DOHH2 (cell line): Measurements from ENCODE around the gene PBX4.

Experiments
- H3F3A ChIP-seq: fragments of 200-600 bp; sonication (generic), shearing (Covaris generic); 2 replicates; pipeline ENCODE4 v1.6.0; 2016; ENCODE audit warnings: antibody characterized with exemption, mild to moderate bottlenecking; ENCODE audit not compliant: control insufficient read depth, insufficient read depth
- H3K27ac ChIP-seq: fragments of 200-600 bp; sonication (generic); 2 replicates; pipeline ENCODE4 v1.5.1; 2014; ENCODE audit warnings: low read depth, mild to moderate bottlenecking, low read length, moderate library complexity
- H3K27me3 ChIP-seq: fragments of 200-600 bp; sonication (generic); 2 replicates; pipeline ENCODE4 v1.6.1; 2014; ENCODE audit warnings: mild to moderate bottlenecking, low read length, mixed read lengths; ENCODE audit not compliant: control insufficient read depth
- H3K36me3 ChIP-seq: fragments of 200-600 bp; sonication (generic); 2 replicates; pipeline ENCODE4 v1.6.1; 2014; ENCODE audit warnings: mild to moderate bottlenecking, low read length, moderate library complexity, mixed read lengths; ENCODE audit not compliant: control insufficient read depth
- H3K4me1 ChIP-seq: fragments of 200-600 bp; sonication (generic); 2 replicates; pipeline ENCODE4 v1.6.1; 2014; ENCODE audit warnings: mild to moderate bottlenecking, low read length, mixed read lengths; ENCODE audit not compliant: control insufficient read depth
- H3K4me2 ChIP-seq: fragments of 200-600 bp; sonication (generic); 2 replicates; pipeline ENCODE4 v1.6.0; 2014; ENCODE audit warnings: mild to moderate bottlenecking, low read length, moderate library complexity
- H3K4me3 ChIP-seq: fragments of 200-600 bp; sonication (generic); 2 replicates; pipeline ENCODE4 v1.5.1; 2014; ENCODE audit warnings: mild to moderate bottlenecking, low read length, mixed read lengths
- H3K79me2 ChIP-seq: fragments of 200-600 bp; sonication (generic); 2 replicates; pipeline ENCODE4 v1.6.1; 2014; ENCODE audit warnings: mild to moderate bottlenecking, low read length, mixed read lengths; ENCODE audit not compliant: control insufficient read depth
- H3K9me2 ChIP-seq: fragments of 200-600 bp; sonication (generic); replicated peaks from 2 replicates; pipeline ENCODE4 v1.6.1; 2014; ENCODE audit warnings: mild to moderate bottlenecking, low read length, mixed read lengths; ENCODE audit not compliant: control insufficient read depth
- H3K9me3 ChIP-seq: fragments of 200-600 bp; sonication (generic); 2 replicates; pipeline ENCODE4 v1.6.1; 2014; ENCODE audit warnings: antibody characterized with exemption, low read length, mixed read lengths; ENCODE audit not compliant: control insufficient read depth, insufficient read depth
- H4K20me1 ChIP-seq: fragments of 200-600 bp; sonication (generic); 2 replicates; pipeline ENCODE4 v1.6.0; 2014; ENCODE audit warnings: low read depth, mild to moderate bottlenecking, antibody characterized with exemption, low read length, moderate library complexity; ENCODE audit not compliant: control insufficient read depth, insufficient read depth
- CTCF ChIP-seq: fragments of 200-600 bp; sonication (generic); IDR thresholded peaks from one replicate; pipeline ENCODE4 v1.5.1; 2014; ENCODE audit warnings: antibody characterized with exemption, mild to moderate bottlenecking, low read depth, low read length; ENCODE audit not compliant: poor library complexity, severe bottlenecking
- EZH2phosphoT487 ChIP-seq: fragments of 200-600 bp; sonication (generic); IDR thresholded peaks from 2 replicates; pipeline ENCODE4 v1.6.1; 2017; ENCODE audit warnings: borderline replicate concordance, mild to moderate bottlenecking, antibody characterized with exemption, low read length, moderate library complexity, mixed read lengths

Gene PBX4

GRCh38 chr19:19558055-19558454, 60.4 kb downstream of the PBX4 start:
- Histone ChIP-seq H4K20me1 (no peaks in the 10 kb centered on the region; the same call in 1 of the 2 replicates), H3K4me1 (no peaks in the 10 kb centered on the region), H3K27me3 (no peaks in the 10 kb centered on the region), H3F3A (no peaks in the 10 kb centered on the region), H3K4me3 (no peak overlapping the region), H3K4me2 (no peak overlapping the region), H3K79me2 (no peaks in the 10 kb centered on the region), H3K9me2 (no peaks in the 10 kb centered on the region), H3K27ac (no peak overlapping the region), H3K9me3 (no peaks in the 10 kb centered on the region), H3K36me3 (no peaks in the 10 kb centered on the region)
- no peak for TF ChIP-seq CTCF
- no peak for TF ChIP-seq EZH2phosphoT487

GRCh38 chr19:19554074-19555023, 64.1 kb downstream of the PBX4 start:
- no peaks in the 10 kb centered on the region for H3K9me2 ChIP-seq
- peak; percentile 88 for TF ChIP-seq CTCF
- no peak for TF ChIP-seq EZH2phosphoT487
- no peak overlapping the region for H3K4me2 ChIP-seq
- H3F3A ChIP-seq = no peaks in the 10 kb centered on the region
- no peaks in the 10 kb centered on the region for H3K79me2 ChIP-seq
- H3K36me3 ChIP-seq = no peaks in the 10 kb centered on the region
- no peak overlapping the region for H3K4me3 ChIP-seq
- no peaks in the 10 kb centered on the region; the same call in 1 of the 2 replicates for H4K20me1 ChIP-seq
- no peaks in the 10 kb centered on the region for H3K4me1 ChIP-seq
- H3K27ac ChIP-seq = no peak overlapping the region
- no peaks in the 10 kb centered on the region for H3K9me3 ChIP-seq
- H3K27me3 ChIP-seq = 0 out of 2 replicates have a peak, but pooled peaks cover 3% of the 10 kb centered on the region

GRCh38 chr19:19553670-19554069, 64.8 kb downstream of the PBX4 start:
- 0 out of 2 replicates have a peak, but pooled peaks cover 3% of the 10 kb centered on the region for H3K27me3 ChIP-seq
- no peaks in the 10 kb centered on the region for H3F3A ChIP-seq
- H3K4me3 ChIP-seq = no peak overlapping the region
- no peak overlapping the region for H3K4me2 ChIP-seq
- H3K36me3 ChIP-seq = no peaks in the 10 kb centered on the region
- no peaks in the 10 kb centered on the region; the same call in 1 of the 2 replicates for H4K20me1 ChIP-seq
- no peak overlapping the region for H3K27ac ChIP-seq
- H3K79me2 ChIP-seq = no peaks in the 10 kb centered on the region
- TF ChIP-seq EZH2phosphoT487 (no peak), CTCF (no peak)
- H3K9me3 ChIP-seq = no peaks in the 10 kb centered on the region
- H3K9me2 ChIP-seq = no peaks in the 10 kb centered on the region
- H3K4me1 ChIP-seq = no peaks in the 10 kb centered on the region
